H1 (cell line): ENCODE measurements around the gene SRSF9. TPM values are rescaled to one million over a fixed set of nuclear protein-coding genes. Genes with fewer than 3 reads are reported as not detected.

Experiments used
- CTCF ChIA-PET: fragments of 300-600 bp; sonication (Branson Sonifier 250); formaldehyde crosslinking; loops from one replicate; lab custom pipeline; 2021; ENCODE audit not compliant: partially characterized antibody; lab: Charles Lee
- POLR2A ChIA-PET: fragments of 300-600 bp; sonication (Branson Sonifier 250); formaldehyde crosslinking; loops from one replicate; lab custom pipeline; 2021; ENCODE audit warnings: inconsistent platforms; ENCODE audit not compliant: partially characterized antibody; lab: Charles Lee
- DNase-seq, 2 experiments: peaks; one replicate each; pipeline versions ENCODE4 v3.0.0 to v3.0.0-alpha.2; 2010 to 2022; ENCODE audit warnings: low spot score in 2 of 2, low read depth in 1 of 2, mixed read lengths in 1 of 2
- FAIRE-seq: peaks from 2 replicates; lab custom pipeline; 2011; peaks lifted over from hg19 to GRCh38; lab: Jason Lieb, UNC
- H2AFZ ChIP-seq: 2 replicates; pipeline ENCODE4 v1.8.1; 2012; ENCODE audit warnings: low read length, inconsistent platforms
- H2AK5ac ChIP-seq: 2 replicates; pipeline ENCODE4 v1.6.1; 2013; ENCODE audit warnings: low read depth, low read length
- H2BK120ac ChIP-seq: replicated peaks from 2 replicates; pipeline ENCODE3; 2013; ENCODE audit warnings: low read depth, low read length, inconsistent platforms
- H2BK12ac ChIP-seq: 2 replicates; pipeline ENCODE4 v1.6.1; 2013; ENCODE audit warnings: low read depth, low read length
- H2BK15ac ChIP-seq: 2 replicates; pipeline ENCODE4 v1.6.1; 2013; ENCODE audit warnings: low read length
- H2BK20ac ChIP-seq: 2 replicates; pipeline ENCODE4 v1.6.1; 2013; ENCODE audit warnings: low read length
- H2BK5ac ChIP-seq: 2 replicates; pipeline ENCODE4 v1.6.1; 2013; ENCODE audit warnings: low read depth, low read length
- H3K14ac ChIP-seq: 2 replicates; pipeline ENCODE4 v1.6.1; 2013; ENCODE audit warnings: inconsistent platforms; ENCODE audit not compliant: insufficient read length
- H3K18ac ChIP-seq: 2 replicates; pipeline ENCODE4 v1.6.1; 2013; ENCODE audit warnings: low read length; ENCODE audit errors: extremely low read depth
- H3K23ac ChIP-seq: 2 replicates; pipeline ENCODE4 v1.6.1; 2013; ENCODE audit warnings: inconsistent platforms; ENCODE audit not compliant: insufficient read length
- H3K23me2 ChIP-seq: 2 replicates; pipeline ENCODE4 v1.6.1; 2013; ENCODE audit warnings: low read depth, low read length
- H3K27ac ChIP-seq: 2 replicates; pipeline ENCODE4 v1.6.1; 2011; ENCODE audit warnings: low read depth, low read length, inconsistent platforms
- H3K27me3 ChIP-seq, 4 experiments: replicated peaks in 1 of 4; 1 replicate in 1 of 4; 2 replicates in 3 of 4; pipeline versions ENCODE4 v1.6.1 to v1.8.1; 2011 to 2013; ENCODE audit warnings: low read length in 3 of 4, mild to moderate bottlenecking in 3 of 4, inconsistent platforms in 2 of 4, mixed read lengths in 2 of 4, moderate library complexity in 1 of 4; ENCODE audit not compliant: control insufficient read depth in 3 of 4, insufficient read depth in 3 of 4; ENCODE audit errors: extremely low read depth in 1 of 4
- H3K36me3 ChIP-seq, 4 experiments: 2 replicates each; pipeline versions ENCODE4 v1.6.1 to v1.8.1; 2011 to 2013; ENCODE audit warnings: mild to moderate bottlenecking in 4 of 4, low read length in 3 of 4, moderate library complexity in 2 of 4, control low read depth in 1 of 4, inconsistent platforms in 1 of 4; ENCODE audit not compliant: insufficient read depth in 4 of 4, control insufficient read depth in 2 of 4
- H3K4ac ChIP-seq: replicated peaks from 2 replicates; pipeline ENCODE3; 2013; ENCODE audit warnings: low read length, low read depth, mixed read lengths, inconsistent platforms; ENCODE audit not compliant: insufficient read length
- H3K4me1 ChIP-seq, 4 experiments: replicated peaks in 1 of 4; 1 replicate in 1 of 4; 2 replicates in 3 of 4; pipeline versions ENCODE4 v1.6.1 to v1.8.1; 2011 to 2013; ENCODE audit warnings: low read length in 3 of 4, inconsistent platforms in 2 of 4, mixed read lengths in 1 of 4; ENCODE audit not compliant: insufficient read depth in 4 of 4, control insufficient read depth in 3 of 4
- H3K4me2 ChIP-seq, 2 experiments: 2 replicates each; pipeline versions ENCODE4 v1.6.1 to v1.8.1; 2011 to 2013; ENCODE audit warnings: low read depth in 2 of 2, low read length in 2 of 2, control low read depth in 1 of 2, inconsistent platforms in 1 of 2, mild to moderate bottlenecking in 1 of 2; ENCODE audit not compliant: insufficient read depth in 1 of 2
- H3K4me3 ChIP-seq, 4 experiments: fragments of 200-600, 300-600 bp in 1 of 4; sonication (generic), shearing (Covaris generic), sonication (Bioruptor Twin) in 1 of 4; 2 replicates each; pipeline versions ENCODE4 v1.5.1 to v1.8.1; 2011 to 2016; ENCODE audit warnings: low read length in 4 of 4, low read depth in 3 of 4, control low read depth in 2 of 4, inconsistent platforms in 2 of 4, mild to moderate bottlenecking in 2 of 4, mixed read lengths in 1 of 4, moderate library complexity in 1 of 4; ENCODE audit not compliant: insufficient read depth in 2 of 4; ENCODE audit errors: extremely low read depth in 1 of 4
- H3K56ac ChIP-seq: replicated peaks from 2 replicates; pipeline ENCODE3; 2013; ENCODE audit warnings: low read depth, mild to moderate bottlenecking, mixed read lengths, low read length, inconsistent platforms; ENCODE audit not compliant: insufficient read length
- H3K79me1 ChIP-seq: 2 replicates; pipeline ENCODE4 v1.6.1; 2013; ENCODE audit warnings: low read depth, low read length, control low read depth
- H3K79me2 ChIP-seq, 2 experiments: 2 replicates each; pipeline versions ENCODE4 v1.6.1 to v1.8.1; 2012 to 2013; ENCODE audit warnings: low read length in 2 of 2, mild to moderate bottlenecking in 2 of 2, inconsistent platforms in 1 of 2; ENCODE audit not compliant: insufficient read depth in 2 of 2, control insufficient read depth in 1 of 2
- H3K9ac ChIP-seq, 4 experiments: replicated peaks in 1 of 4; 1 replicate in 1 of 4; 2 replicates in 3 of 4; pipeline versions ENCODE4 v1.6.1 to v1.8.1; 2011 to 2013; ENCODE audit warnings: low read depth in 3 of 4, low read length in 3 of 4, control low read depth in 2 of 4, mild to moderate bottlenecking in 2 of 4, moderate library complexity in 2 of 4, inconsistent platforms in 1 of 4; ENCODE audit errors: extremely low read depth in 1 of 4
- H3K9me3 ChIP-seq, 2 experiments: 2 replicates each; pipeline versions ENCODE4 v1.6.1 to v1.8.1; 2012 to 2013; ENCODE audit warnings: mild to moderate bottlenecking in 2 of 2, moderate library complexity in 2 of 2, control low read depth in 1 of 2, inconsistent platforms in 1 of 2, low read depth in 1 of 2, low read length in 1 of 2, mixed read lengths in 1 of 2; ENCODE audit not compliant: insufficient read depth in 2 of 2
- H4K20me1 ChIP-seq, 2 experiments: replicated peaks in 1 of 2; 2 replicates each; pipeline versions ENCODE3 to v1.8.1; 2011 to 2013; ENCODE audit warnings: inconsistent platforms in 2 of 2, low read length in 2 of 2, mild to moderate bottlenecking in 1 of 2; ENCODE audit not compliant: insufficient read depth in 2 of 2, control insufficient read depth in 1 of 2
- H4K5ac ChIP-seq: 2 replicates; pipeline ENCODE4 v1.6.1; 2013; ENCODE audit warnings: low read length, low read depth, mixed read lengths, inconsistent platforms; ENCODE audit not compliant: insufficient read length
- H4K8ac ChIP-seq: 2 replicates; pipeline ENCODE4 v1.8.0; 2013; ENCODE audit warnings: mild to moderate bottlenecking, moderate library complexity, low read length, inconsistent platforms; ENCODE audit not compliant: insufficient read depth; ENCODE audit errors: extremely low read depth
- H4K91ac ChIP-seq: replicated peaks from 2 replicates; pipeline ENCODE3; 2013; ENCODE audit warnings: low read length, mixed read lengths, inconsistent platforms; ENCODE audit not compliant: insufficient read length
- ASH2L ChIP-seq: fragments of 200-600, 300-600 bp; sonication (generic); IDR thresholded peaks from one replicate; pipeline ENCODE4 v1.7.1; 2017; ENCODE audit warnings: low read length
- EGR1 ChIP-seq: IDR thresholded peaks from 2 replicates; pipeline ENCODE4 v1.6.1; 2011; ENCODE audit warnings: low read depth, low read length, borderline replicate concordance
- POLR2A ChIP-seq, 2 experiments: IDR thresholded peaks; 1 replicate in 1 of 2; 2 replicates in 1 of 2; pipeline ENCODE4 v1.6.1; 2011; ENCODE audit warnings: low read depth in 2 of 2, low read length in 2 of 2, mild to moderate bottlenecking in 2 of 2; ENCODE audit errors: control extremely low read depth in 1 of 2
- SP2 ChIP-seq: IDR thresholded peaks from 2 replicates; pipeline ENCODE4 v1.6.1; 2012; ENCODE audit warnings: mild to moderate bottlenecking, low read length, inconsistent platforms
- SP4 ChIP-seq: IDR thresholded peaks from 2 replicates; pipeline ENCODE4 v1.6.1; 2012; ENCODE audit warnings: low read length, inconsistent platforms
- WGBS, 2 experiments: shearing (Covaris generic) in 1 of 2; methylation state at CpG; one replicate each; pipeline versions ENCODE4 v1.1.6 to v1.1.7; 2013 to 2015; ENCODE audit warnings: low lambda C conversion rate in 2 of 2, mixed read lengths in 2 of 2, inconsistent platforms in 1 of 2, low coverage in 1 of 2, missing lambda C conversion rate in 1 of 2; ENCODE audit not compliant: insufficient replicate concordance in 2 of 2, insufficient coverage in 1 of 2, insufficient read length in 1 of 2; ENCODE audit errors: extremely low coverage in 1 of 2, missing lambda C conversion rate in 1 of 2; 5-methylcytosine and 5-hydroxymethylcytosine counted together
- polyA plus RNA-seq, 7 experiments: library from polyadenylated mRNA; depleted of rRNA in 3 of 7; stranded (reverse) in 5 of 7; unstranded in 2 of 7; fragments of >200 nt in 5 of 7; fragments of 200-250 nt in 2 of 7; gene quantifications; 1 replicate in 5 of 7; 2 replicates in 1 of 7; 4 replicates in 1 of 7; pipeline versions ENCODE4 v1.2.1 to v1.2.3, GENCODE V29; 2011 to 2013; ENCODE audit warnings: missing spikeins in 2 of 7, mixed read lengths in 2 of 7
- total RNA-seq: library from RNA; stranded (reverse); fragmentation: NEBNext Ultra II Directional; extraction: Animal tissue kit (Norgen Biotek cat#: 25700); gene quantifications from 2 replicates; pipeline ENCODE4 v1.2.1, GENCODE V29; 2021
- TF ChIP-seq, protein P1 (sequence below): IDR thresholded peaks from 2 replicates; pipeline ENCODE4 v1.6.1; 2012; ENCODE audit warnings: inconsistent platforms

SRSF9 gene
- total and polyA plus RNA-seq, 2 of the 8 experiments (the other 6 are each of a cell fraction or from before 2014, with no cell fraction given): 172 to 304 TPM

DNA sequence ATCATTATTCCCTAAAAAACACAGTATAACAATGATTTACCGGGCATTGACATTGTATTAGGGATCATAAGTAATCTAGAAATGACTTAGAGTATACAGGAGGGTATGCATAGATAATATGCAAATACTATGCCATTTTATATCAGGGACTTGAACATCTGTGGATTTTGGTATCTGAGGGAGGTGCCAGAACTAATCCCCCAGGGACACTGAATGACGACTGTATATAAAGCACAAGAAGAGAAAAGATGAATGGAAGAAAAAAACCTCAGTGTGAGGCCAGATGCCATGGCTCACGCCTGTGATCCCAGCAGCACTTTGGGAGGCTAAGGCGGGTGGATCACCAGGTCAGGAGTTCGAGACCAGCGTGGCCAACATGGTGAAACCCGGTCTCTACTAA is 57.1 kb downstream of the SRSF9 start:
- no peak overlapping the region for H2BK5ac ChIP-seq
- H3K14ac ChIP-seq: no peak overlapping the region
- no peak overlapping the region for H4K8ac ChIP-seq
- H3K4me3 ChIP-seq: no peak overlapping the region
- no peak overlapping the region for H3K9ac ChIP-seq
- DNase-seq (no peak), FAIRE-seq (no peak)
- H2BK15ac ChIP-seq: no peak overlapping the region
- no peak overlapping the region for H3K56ac ChIP-seq
- H3K4me1 ChIP-seq: peaks cover 0 to 10% (median 6%) of the 10 kb centered on the region in 4 experiments; a peak in 3 of 7 replicates
- no peak overlapping the region for H3K4ac ChIP-seq
- no peaks in the 10 kb centered on the region for H3K23me2 ChIP-seq
- H3K27me3 ChIP-seq: no peaks in the 10 kb centered on the region
- H3K36me3 ChIP-seq: no peaks in the 10 kb centered on the region
- WGBS, 2 experiments: 88% methylated on average over 7 of the region's 7 CpGs; no CpG with 5 or more reads in 1 of the 2 experiments
- no peak overlapping the region for H2AFZ ChIP-seq
- H2BK120ac ChIP-seq: no peak overlapping the region
- H2BK20ac ChIP-seq: no peak overlapping the region
- no peak overlapping the region for H2AK5ac ChIP-seq
- H3K4me2 ChIP-seq: no peak overlapping the region
- no peak overlapping the region for H3K23ac ChIP-seq
- H4K91ac ChIP-seq: no peak overlapping the region
- no peak overlapping the region for H3K18ac ChIP-seq
- ChIA-PET CTCF (interaction anchor here (0.6 to 1.4 kb wide), 3 partner anchors 36 to 55 kb away, joined by 3 to 5 read pairs (median 4); no protein-coding TSS in a partner anchor), POLR2A (interaction anchor here (2.4 to 3.4 kb wide), 3 partner anchors 24 to 121 kb away, joined by 9 to 14 read pairs (median 10); partner anchors contain the start of gene RNU4-2)
- H4K5ac ChIP-seq: no peak overlapping the region
- H3K79me2 ChIP-seq: no peaks in the 10 kb centered on the region
- no peaks in the 10 kb centered on the region for H3K79me1 ChIP-seq
- H3K27ac ChIP-seq: no peak overlapping the region
- no peak overlapping the region for H2BK12ac ChIP-seq
- H4K20me1 ChIP-seq: no peaks in the 10 kb centered on the region
- H3K9me3 ChIP-seq: no peaks in the 10 kb centered on the region
- TF ChIP-seq SP2: no peak
- no peak for TF ChIP-seq ASH2L
- TF ChIP-seq, protein P1, sequence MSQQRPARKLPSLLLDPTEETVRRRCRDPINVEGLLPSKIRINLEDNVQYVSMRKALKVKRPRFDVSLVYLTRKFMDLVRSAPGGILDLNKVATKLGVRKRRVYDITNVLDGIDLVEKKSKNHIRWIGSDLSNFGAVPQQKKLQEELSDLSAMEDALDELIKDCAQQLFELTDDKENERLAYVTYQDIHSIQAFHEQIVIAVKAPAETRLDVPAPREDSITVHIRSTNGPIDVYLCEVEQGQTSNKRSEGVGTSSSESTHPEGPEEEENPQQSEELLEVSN: no peak
- TF ChIP-seq EGR1: no peak
- no peak for TF ChIP-seq SP4
- no peak for TF ChIP-seq POLR2A (IDR thresholded peaks at IDR 0.05; ENCODE audit: control extremely low read depth in 1 of 2, low read depth in 2 of 2, low read length in 2 of 2)
